NCI-H460 (cell line): Measurements from ENCODE around the gene IFIT3. TPM values are rescaled to one million over a fixed set of nuclear protein-coding genes. Genes with fewer than 3 reads are reported as not detected.

Experiments used
- DNase-seq: peaks from one replicate; pipeline ENCODE4 v3.0.0-alpha.2; 2016; ENCODE audit warnings: low read depth; ENCODE audit errors: extremely low read depth
- total RNA-seq: library from RNA; depleted of rRNA; stranded (reverse); fragments of >200 nt; shearing (Covaris generic); gene quantifications from 2 replicates; pipeline ENCODE4 v1.2.3, GENCODE V29; 2014

The IFIT3 gene
- total RNA-seq, 1 experiment from 2014 or later = 3.1 TPM

DNA sequence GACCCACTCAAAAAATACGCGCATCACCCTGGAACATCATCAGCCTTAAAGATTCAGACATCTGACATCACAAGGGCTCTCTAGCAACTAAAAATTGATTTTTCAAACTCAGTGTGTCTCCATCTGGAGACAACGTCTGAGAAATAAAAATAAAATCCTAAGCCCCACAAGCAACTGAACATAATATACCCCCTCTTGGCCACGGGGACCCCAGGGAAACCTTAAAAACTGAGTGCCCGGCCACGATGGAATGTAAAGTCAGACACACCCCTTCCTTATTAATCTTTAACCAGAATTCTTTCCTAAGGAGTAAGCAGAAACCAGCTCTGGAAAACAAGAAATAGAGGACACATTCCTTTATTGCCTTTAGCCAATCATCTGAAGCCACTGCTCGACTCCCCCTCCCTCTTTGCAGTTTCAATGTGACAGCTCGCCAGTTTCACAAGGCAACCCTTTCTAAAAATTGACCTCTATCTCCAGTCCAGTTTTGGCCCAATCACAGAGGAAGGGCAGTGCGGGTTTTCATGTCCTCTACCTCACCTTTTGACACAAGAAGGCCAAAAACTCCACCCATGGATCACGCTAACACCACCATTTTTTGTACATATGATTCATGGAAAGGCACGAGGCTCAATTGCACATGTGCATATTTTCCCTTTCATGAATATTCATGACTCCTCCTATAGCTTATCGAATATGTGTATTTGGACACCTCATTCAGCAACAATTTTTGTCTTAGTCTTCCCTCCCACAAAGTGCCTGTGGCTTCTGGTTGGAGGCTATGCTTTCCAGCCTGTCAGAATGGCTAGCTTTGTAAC, 24.2 kb downstream of the IFIT3 start:
- no peak for DNase-seq

- no peak for DNase-seq
These were observed 25.0 kb downstream of the IFIT3 start for GRCh38 chr10:89352802-89353201.

DNA sequence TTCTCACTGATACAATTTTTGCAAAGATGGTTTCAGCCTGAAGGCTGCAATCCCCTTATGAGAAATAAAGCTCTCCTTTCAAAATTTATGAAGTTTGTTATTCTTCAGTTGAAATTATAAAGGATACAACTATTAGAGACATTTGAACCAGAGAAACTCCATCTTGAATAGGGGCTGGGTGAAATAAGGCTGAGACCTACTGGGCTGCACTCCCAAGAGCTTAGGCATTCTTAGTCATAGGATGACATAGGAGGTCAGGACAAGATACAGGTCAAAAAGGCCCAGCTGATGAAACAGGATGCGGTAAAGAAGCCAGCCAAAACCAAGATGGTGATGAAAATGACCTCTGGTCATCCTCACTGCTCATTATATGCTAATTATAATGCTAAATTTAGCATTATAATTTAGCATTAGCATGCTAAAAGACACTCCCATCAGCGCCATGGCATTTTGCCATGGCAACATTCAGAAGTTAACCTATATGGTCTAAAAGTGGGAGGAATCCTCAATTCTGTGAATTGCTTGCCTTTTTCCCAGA, 27.7 kb downstream of the IFIT3 start:
- DNase-seq = no peak

GRCh38 chr10:89357096-89357495, 29.3 kb downstream of the IFIT3 start:
- DNase-seq = no peak

GRCh38 chr10:89357975-89358374, 30.2 kb downstream of the IFIT3 start:
- DNase-seq = no peak

GRCh38 chr10:89360157-89360556, 32.4 kb downstream of the IFIT3 start:
- DNase-seq = no peak

GRCh38 chr10:89362929-89363328, 35.1 kb downstream of the IFIT3 start:
- no peak for DNase-seq

DNA sequence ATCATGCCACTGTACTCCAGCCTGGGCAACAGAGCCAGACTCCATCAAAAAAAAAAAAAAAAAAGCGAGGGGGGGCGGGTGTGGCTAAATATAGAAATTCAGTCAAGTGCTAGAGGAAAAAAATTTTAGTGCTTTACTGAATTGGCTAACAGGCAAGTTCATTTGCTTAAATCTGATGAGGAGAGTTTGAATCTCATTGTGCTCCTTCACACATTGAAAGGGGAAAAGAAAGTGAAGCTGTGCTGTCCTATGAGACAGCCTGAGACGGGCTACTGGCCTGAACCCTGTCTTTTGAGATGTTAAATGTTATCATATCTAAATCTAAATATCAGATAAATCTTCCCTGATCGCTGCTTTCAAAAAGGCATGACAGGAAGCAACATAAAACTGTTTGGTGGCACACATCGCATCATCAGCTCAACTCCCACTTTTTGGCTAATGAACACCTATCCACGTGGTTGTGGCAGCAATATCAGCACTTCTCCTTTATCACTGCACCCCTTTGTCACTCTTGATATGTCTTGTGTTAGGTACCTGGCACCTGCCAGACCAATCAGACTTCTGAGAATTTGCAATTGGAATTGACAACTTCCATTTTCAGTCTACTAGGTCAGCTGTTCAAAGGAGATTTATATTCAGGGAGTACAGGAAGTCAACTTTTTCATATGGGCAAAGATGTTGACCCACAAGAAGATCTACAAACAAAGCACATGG, 36.1 kb downstream of the IFIT3 start:
- DNase-seq = no peak

- DNase-seq = no peak
These were observed 36.7 kb downstream of the IFIT3 start for GRCh38 chr10:89364531-89364930.

GRCh38 chr10:89367529-89367928, 39.7 kb downstream of the IFIT3 start:
- DNase-seq = no peak

- DNase-seq = no peak
These were observed 40.3 kb downstream of the IFIT3 start for GRCh38 chr10:89368129-89368528.

GRCh38 chr10:89369156-89370105, 41.6 kb downstream of the IFIT3 start:
- no peak for DNase-seq

DNA sequence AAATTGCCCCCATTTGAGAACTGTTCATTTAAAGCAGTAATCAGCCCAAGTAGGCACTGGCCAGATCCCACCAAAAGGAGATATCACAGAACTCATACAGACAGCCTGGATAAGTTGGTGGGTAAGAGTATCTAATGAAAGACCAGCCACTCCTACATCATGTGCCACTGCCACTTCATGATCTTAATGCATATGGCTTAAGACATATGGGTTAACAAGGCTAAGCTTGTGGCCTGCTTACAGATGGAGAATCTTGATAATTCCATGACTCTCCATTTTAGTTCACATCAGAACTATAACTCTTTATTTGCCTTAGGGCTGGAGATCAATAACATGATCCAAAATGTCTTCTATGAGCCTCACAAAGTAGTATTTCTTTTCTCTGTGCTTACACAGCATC, 43.3 kb downstream of the IFIT3 start:
- no peak for DNase-seq

GRCh38 chr10:89371987-89372386, 44.2 kb downstream of the IFIT3 start:
- DNase-seq = no peak

GRCh38 chr10:89373916-89374711, 46.3 kb downstream of the IFIT3 start:
- DNase-seq = no peak

- DNase-seq = no peak
These were observed 46.9 kb downstream of the IFIT3 start for GRCh38 chr10:89374713-89375141.

DNA sequence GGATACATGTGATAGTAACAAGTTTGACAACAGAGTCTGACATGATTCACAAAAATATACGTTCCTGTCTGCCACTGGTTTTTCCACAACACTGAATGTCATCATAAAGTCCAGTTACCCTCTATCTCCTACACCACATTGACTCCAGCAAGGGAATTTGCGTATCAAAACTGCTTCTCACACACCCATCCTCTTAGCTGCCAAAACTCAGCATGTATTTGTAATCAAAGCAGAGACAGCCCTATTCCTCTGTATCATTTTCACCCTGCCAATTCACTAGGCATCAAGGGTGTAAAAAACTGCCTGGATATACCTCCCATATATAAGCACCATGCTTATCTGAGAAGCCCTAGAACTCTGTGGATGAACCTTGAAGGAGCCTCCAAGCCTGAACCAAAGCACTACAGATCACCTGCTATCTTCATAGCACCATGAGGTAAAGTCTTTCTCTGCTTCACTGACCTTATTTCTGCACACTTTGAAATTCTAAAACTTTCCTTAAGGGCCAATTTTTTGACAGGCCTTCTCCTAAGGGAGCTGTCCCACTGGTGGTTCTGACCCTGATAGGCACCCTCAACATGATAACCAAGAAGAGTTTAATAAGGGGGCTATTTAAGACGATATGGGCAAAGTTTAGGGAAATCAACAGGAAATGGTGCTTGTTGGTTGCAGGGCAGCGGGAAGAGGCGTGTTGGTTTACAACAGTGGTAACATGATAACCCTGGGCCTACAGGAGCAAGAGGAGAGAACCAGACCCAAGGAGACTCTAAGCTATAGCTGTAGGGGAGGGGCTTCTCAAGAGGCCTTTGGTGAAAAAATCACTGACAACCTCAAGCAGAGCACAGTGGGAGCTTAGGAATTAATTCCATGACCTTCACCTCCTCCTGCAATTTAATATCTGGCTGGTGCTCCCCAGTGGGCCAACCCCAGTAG, 50.2 kb downstream of the IFIT3 start, which contains the start of gene IFIT1B:
Gene IFIT1B (plus strand): TSS at position 352 of the 933 bp plus-strand sequence. CDS start 80 bp downstream, at position 432.
- no peak for DNase-seq

- DNase-seq = no peak
These were observed 51.3 kb downstream of the IFIT3 start for GRCh38 chr10:89379103-89379502.

DNA sequence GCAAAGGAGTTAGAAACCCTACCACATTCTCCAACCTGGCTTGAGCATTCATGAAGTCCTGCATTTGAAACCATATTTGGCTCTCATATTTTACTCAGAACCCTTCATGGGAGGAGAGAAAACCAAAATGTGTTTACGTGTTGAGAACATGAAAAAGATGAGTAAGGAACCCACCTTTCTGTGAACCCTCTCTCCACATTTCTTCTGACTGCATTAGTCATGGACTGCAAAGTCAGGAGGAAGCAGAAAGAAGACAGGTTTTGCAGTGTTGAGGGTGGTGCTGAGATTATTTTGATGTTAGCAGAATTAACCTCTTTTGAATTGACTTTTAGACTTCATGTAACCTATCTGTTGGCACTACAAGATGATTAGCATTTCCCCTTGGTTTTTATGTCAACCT, 55.0 kb downstream of the IFIT3 start:
- no peak for DNase-seq
